ENCODE data around the gene PPP2R5B. TPM values are rescaled to one million over a fixed set of nuclear protein-coding genes. Genes with fewer than 3 reads are reported as not detected.
A peak's percentile ranks its signal among the peaks of the same experiment; 100 is the strongest.

The PPP2R5B gene
- polyA plus RNA-seq (2011; rRNA removed), result 16.0 and 18.5 TPM in 2 replicates
- polyA minus RNA-seq (2011; rRNA and poly(A)+ RNA removed), result 6.9 and 13.9 TPM in 2 replicates

- H3K27me3 ChIP-seq (ENCODE audit: control insufficient read depth, insufficient read depth, low read length), result no peaks in the 10 kb centered on the region
- H3K4me3 ChIP-seq (ENCODE audit: low read depth, low read length), result peak within 1 kb of the TSS; percentile 80
- TF ChIP-seq CTCF (IDR thresholded peaks at IDR 0.05; ENCODE audit: insufficient read depth, low read depth, low read length), result no peak
- DNase-seq (ENCODE audit: low read depth), result peak; percentile 78
- ChIA-PET CTCF (no interaction called here), POLR2A (no interaction called here)
- H3K36me3 ChIP-seq (ENCODE audit: control insufficient read depth, insufficient read depth, low read length), result peaks cover 7% of the 10 kb centered on the region
Measured at GRCh38 chr11:64923944-64924909, at the start of gene PPP2R5B. Gene PPP2R5B (plus strand): TSS chr11:64924689. CDS start chr11:64925735, 1,046 bp downstream.

DNA sequence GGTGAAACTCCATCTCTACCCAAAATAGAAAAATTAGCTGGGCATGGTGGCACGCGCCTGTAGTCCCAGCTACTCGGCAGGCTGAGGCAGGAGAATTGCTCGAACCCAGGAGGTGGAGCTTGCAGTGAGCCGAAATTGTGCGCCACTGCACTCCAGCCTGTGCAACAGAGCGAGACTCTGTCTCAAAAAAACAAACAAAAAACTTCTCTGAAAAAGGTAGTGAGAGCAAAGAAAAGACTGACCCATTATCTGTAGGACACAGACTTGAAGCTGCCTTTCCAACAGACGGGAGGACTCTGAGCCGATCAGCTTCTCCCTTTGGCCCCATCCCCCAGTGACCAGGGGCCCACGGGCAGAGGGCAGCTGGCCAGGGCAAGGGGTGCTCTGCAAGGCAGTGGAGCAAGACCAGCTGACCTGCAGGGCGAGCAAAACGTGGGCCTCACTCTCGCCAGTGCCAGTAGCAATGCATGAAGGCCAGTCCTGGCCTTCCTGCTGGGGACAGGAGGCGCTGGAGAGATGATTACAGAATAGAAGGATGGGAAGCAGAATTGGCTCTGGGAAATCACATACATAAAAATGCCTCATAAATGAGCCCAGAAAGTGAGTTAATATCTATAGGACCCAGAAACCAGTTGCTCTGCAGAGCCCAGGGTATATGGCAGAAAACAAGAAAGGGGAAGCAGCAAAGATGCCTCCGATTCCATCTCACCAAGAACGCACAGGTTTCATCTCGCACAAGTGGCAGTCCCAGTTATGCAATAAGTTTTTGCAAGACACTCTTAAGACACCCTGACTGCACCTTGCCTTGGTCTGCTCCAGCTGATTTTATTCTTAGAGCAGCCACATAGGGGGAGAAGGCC is 48.9 kb upstream of the PPP2R5B start:
- Histone ChIP-seq H3K27me3 (ENCODE audit: control insufficient read depth, insufficient read depth, low read length) (no peaks in the 10 kb centered on the region), H3K36me3 (ENCODE audit: control insufficient read depth, insufficient read depth, low read length) (peaks cover 28% of the 10 kb centered on the region), H3K4me3 (ENCODE audit: low read depth, low read length) (peak overlapping the region; percentile 77)
- TF ChIP-seq CTCF (IDR thresholded peaks at IDR 0.05; ENCODE audit: insufficient read depth, low read depth, low read length), result peak; percentile 23; the same call in 1 of the 2 replicates
- ChIA-PET POLR2A (no interaction called here), CTCF (interaction anchor here (1.6 to 29.7 kb wide), 3 partner anchors 11 to 20 kb away, joined by 3 to 797 read pairs (median 12); partner anchors contain the start of gene CDC42BPG)
- DNase-seq (ENCODE audit: low read depth), result no peak

- H3K27me3 ChIP-seq (ENCODE audit: control insufficient read depth, insufficient read depth, low read length), result no peaks in the 10 kb centered on the region
- peak overlapping the region; percentile 77 for H3K4me3 ChIP-seq (ENCODE audit: low read depth, low read length)
- no peak for DNase-seq (ENCODE audit: low read depth)
- CTCF ChIA-PET, result interaction anchor here (1.1 to 29.7 kb wide), 5 partner anchors 11 to 137 kb away, joined by 3 to 797 read pairs (median 12); partner anchors contain the start of genes ARL2 and CDC42BPG
- peaks cover 26% of the 10 kb centered on the region for H3K36me3 ChIP-seq (ENCODE audit: control insufficient read depth, insufficient read depth, low read length)
- POLR2A ChIA-PET, result no interaction called here
- no peak for TF ChIP-seq CTCF (IDR thresholded peaks at IDR 0.05; ENCODE audit: insufficient read depth, low read depth, low read length)
Measured at GRCh38 chr11:64876229-64876750, 48.2 kb upstream of the PPP2R5B start.

DNA sequence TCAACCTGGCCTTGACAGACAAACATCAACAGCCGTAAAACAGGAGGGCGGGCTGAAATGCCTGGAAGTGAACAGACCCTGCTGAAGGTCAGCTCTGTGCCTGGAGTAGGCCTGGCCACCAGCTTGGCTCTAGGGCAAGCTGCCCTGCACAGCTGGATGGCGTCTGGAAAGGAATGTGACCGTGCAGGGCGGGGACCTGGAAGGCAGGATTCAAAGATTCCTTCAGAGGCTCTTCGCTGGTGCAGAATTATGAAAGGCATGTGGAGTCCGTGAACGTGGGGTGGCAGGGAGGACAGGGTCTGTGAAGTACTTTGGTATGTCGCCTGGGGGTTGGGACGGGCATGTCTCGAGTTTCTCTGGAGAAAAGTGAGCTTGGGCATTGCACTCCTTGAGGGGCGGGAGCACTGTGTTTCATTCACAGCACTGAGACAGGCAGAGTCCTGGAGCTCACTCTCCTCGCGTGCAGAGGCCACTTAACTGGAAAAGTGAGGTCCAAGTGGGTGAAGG is 47.6 kb upstream of the PPP2R5B start:
- DNase-seq (ENCODE audit: low read depth), result peak; percentile 67
- Histone ChIP-seq H3K4me3 (ENCODE audit: low read depth, low read length) (peak overlapping the region; percentile 77), H3K27me3 (ENCODE audit: control insufficient read depth, insufficient read depth, low read length) (no peaks in the 10 kb centered on the region), H3K36me3 (ENCODE audit: control insufficient read depth, insufficient read depth, low read length) (peaks cover 20% of the 10 kb centered on the region)
- CTCF ChIA-PET, result interaction anchor here (1.1 to 29.7 kb wide), 6 partner anchors 12 to 136 kb away, joined by 3 to 797 read pairs (median 9); partner anchors contain the start of genes ARL2 and CDC42BPG
- POLR2A ChIA-PET, result interaction anchor here (0.6 kb wide), 2 partner anchors 28 to 460 kb away, joined by 4 read pairs; no protein-coding TSS in a partner anchor
- no peak for TF ChIP-seq CTCF (IDR thresholded peaks at IDR 0.05; ENCODE audit: insufficient read depth, low read depth, low read length)
